ENCODE data around the gene WDR4. TPM values are rescaled to one million over a fixed set of nuclear protein-coding genes. Genes with fewer than 3 reads are reported as not detected.

WDR4 gene
- total RNA-seq, 8 experiments from 2014 or later, result 5.6 to 28.9 (median 10.0) TPM

DNA sequence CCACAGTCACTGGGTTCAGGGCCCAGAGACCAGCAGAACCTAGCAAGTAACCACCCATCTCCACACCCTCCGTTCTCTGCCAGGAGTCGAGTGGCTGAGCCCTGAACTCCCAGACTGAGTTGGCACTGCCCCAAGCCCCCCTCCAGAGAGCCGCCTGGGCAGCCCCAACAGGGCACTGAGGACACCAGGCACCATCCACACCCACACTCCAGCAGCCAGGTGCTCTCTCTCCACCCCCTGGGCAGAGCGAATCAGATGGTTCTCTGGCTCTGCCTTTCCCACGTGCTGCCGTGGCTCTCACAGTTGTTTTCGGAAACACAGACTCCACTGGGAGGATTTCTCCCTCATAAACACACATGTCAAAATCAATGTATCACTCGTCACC lies 13.6 kb downstream of the WDR4 start:
- Histone ChIP-seq H3K27ac (no peak overlapping the region), H3K4me3 (no peak overlapping the region), H3K4me1 (replicated peaks in 1 of 2) (no peaks in the 10 kb centered on the region)
- in situ Hi-C loops (cut with MboI; ENCODE audit: low pct_unique_long_range_greater_than_20kb in 2 of 9, low sequenced_read_pairs in 9 of 9, unreplicated experiment in 9 of 9), result no loop called here
- WGBS, 10 experiments, result 0 to 96% (median 80%) methylated on average over 1 to 4 of the region's 8 CpGs; no CpG with 5 or more reads in 5 of the 10 experiments
- peak in 5 of 8 experiments; percentile 9 to 43 (median 14) for ATAC-seq (replicated peaks in 6 of 8)

- Histone ChIP-seq H3K4me1 (replicated peaks in 1 of 2) (no peaks in the 10 kb centered on the region), H3K4me3 (no peak overlapping the region), H3K27ac (no peak overlapping the region)
- 38 to 100% (median 63%) methylated on average over 2 to 12 of the region's 26 CpGs; no CpG with 5 or more reads in 4 of the 10 experiments for whole genome bisulfite sequencing, 10 experiments
- ATAC-seq (replicated peaks in 6 of 8), result peak; percentile 30 to 87 (median 43)
- in situ Hi-C loops (cut with MboI; ENCODE audit: low pct_unique_long_range_greater_than_20kb in 2 of 9, low sequenced_read_pairs in 9 of 9, unreplicated experiment in 9 of 9), result no loop called here
These were observed 14.2 kb downstream of the WDR4 start for GRCh38 chr21:42864815-42865775.

DNA sequence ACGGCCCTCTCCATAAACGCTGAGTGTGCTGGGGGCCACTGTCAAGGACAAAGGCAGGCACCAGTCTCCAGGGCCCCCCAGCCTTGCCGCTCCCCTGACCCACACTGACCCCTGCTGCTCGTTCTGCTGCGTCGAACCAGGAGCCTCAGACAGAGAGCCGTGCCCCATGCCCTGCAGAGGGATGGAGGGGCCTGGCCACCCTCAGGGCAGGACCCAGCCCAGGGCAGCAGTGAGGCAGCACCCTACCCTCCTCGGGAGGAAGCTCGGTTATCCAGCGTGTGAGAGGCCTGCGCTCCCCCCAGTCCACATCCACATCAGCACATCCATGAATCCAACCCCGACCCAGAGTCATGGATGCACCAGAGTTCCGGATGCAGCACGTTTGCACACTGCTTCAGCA lies 15.1 kb downstream of the WDR4 start:
- no peak overlapping the region for H3K27ac ChIP-seq
- in situ Hi-C loops (cut with MboI; ENCODE audit: low pct_unique_long_range_greater_than_20kb in 2 of 9, low sequenced_read_pairs in 9 of 9, unreplicated experiment in 9 of 9), result no loop called here
- WGBS, 10 experiments, result 50 to 95% (median 88%) methylated on average over 2 to 7 of the region's 14 CpGs; no CpG with 5 or more reads in 5 of the 10 experiments
- ATAC-seq (replicated peaks in 6 of 8), result peak in 1 of 8 experiments; percentile 7
- H3K4me3 ChIP-seq, result no peak overlapping the region
- no peaks in the 10 kb centered on the region for H3K4me1 ChIP-seq (replicated peaks in 1 of 2)

DNA sequence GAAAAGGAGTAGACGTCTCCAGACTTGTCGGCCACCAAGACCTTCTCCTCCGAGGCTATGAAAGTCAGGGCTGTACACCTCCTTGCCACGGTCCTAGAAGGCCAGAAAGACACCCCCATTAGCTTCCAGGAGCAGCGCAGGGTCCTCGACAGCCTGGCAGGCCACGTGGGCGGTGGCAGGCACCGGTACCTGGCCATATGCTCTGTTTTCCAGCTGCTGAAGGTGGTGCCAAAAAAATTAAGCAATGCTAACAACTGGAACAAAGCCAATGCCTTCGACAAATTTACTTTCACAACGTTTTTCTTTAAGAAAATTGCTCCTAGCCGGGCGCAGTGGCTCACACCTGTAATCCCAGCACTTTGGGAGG lies 15.9 kb downstream of the WDR4 start:
- 100% methylated on average over 2 of the region's 13 CpGs; no CpG with 5 or more reads in 9 of the 10 experiments for WGBS, 10 experiments
- in situ Hi-C loops (cut with MboI; ENCODE audit: low pct_unique_long_range_greater_than_20kb in 2 of 9, low sequenced_read_pairs in 9 of 9, unreplicated experiment in 9 of 9), result no loop called here
- no peak for ATAC-seq (replicated peaks in 6 of 8)
- Histone ChIP-seq H3K4me3 (no peak overlapping the region), H3K27ac (no peak overlapping the region), H3K4me1 (replicated peaks in 1 of 2) (no peaks in the 10 kb centered on the region)

DNA sequence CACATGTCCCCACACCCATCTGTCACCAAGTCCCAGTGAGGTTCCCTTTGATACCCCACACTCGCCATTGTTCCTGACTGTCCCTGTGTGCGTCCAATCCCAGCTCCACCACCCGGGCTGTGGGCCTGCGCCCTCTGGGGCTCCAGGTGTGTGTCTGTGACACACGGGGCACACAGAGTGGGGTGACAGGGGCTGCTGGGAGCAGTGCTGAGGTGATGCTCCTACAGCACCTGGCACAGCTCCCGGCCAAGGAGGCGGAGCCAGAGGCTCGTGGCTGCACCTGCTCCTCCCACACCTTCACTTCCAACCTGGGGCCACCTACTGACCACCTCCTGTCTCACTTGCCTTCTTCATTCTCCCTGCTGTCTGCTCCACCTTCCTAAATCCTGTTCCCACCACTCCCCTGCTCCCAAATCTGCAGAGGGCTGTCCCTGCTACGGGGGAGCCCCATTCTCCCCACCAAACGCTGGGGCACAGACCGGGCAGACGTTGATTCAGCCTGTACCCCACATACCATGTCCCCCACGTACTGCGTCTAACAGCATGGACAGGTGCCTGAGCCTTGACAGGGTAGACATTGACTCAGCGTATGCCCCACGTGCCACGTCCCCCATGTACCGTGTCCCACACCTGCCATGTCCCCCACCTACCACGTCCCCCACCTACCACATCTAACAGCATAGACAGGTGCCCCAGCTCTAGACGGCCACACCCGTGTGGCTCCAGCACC lies 16.4 kb downstream of the WDR4 start:
- no peak for ATAC-seq (replicated peaks in 6 of 8)
- no peak overlapping the region for H3K27ac ChIP-seq
- in situ Hi-C loops (cut with MboI; ENCODE audit: low pct_unique_long_range_greater_than_20kb in 2 of 9, low sequenced_read_pairs in 9 of 9, unreplicated experiment in 9 of 9), result no loop called here
- 73 to 94% (median 93%) methylated on average over 3 to 6 of the region's 21 CpGs; no CpG with 5 or more reads in 7 of the 10 experiments for WGBS, 10 experiments
- H3K4me3 ChIP-seq, result no peak overlapping the region
- no peaks in the 10 kb centered on the region for H3K4me1 ChIP-seq (replicated peaks in 1 of 2)

- H3K4me3 ChIP-seq, result no peak overlapping the region
- in situ Hi-C loops (cut with MboI; ENCODE audit: low pct_unique_long_range_greater_than_20kb in 2 of 9, low sequenced_read_pairs in 9 of 9, unreplicated experiment in 9 of 9), result no loop called here
- WGBS, 10 experiments, result 60 to 100% (median 90%) methylated on average over 1 to 12 of the region's 29 CpGs; no CpG with 5 or more reads in 4 of the 10 experiments
- H3K27ac ChIP-seq, result no peak overlapping the region
- no peaks in the 10 kb centered on the region for H3K4me1 ChIP-seq (replicated peaks in 1 of 2)
- no peak for ATAC-seq (replicated peaks in 6 of 8)
These were observed 17.4 kb downstream of the WDR4 start for GRCh38 chr21:42861848-42862400.

GRCh38 chr21:42861311-42861847 lies 18.0 kb downstream of the WDR4 start:
- no peaks in the 10 kb centered on the region for H3K4me1 ChIP-seq (replicated peaks in 1 of 2)
- in situ Hi-C loops (cut with MboI; ENCODE audit: low pct_unique_long_range_greater_than_20kb in 2 of 9, low sequenced_read_pairs in 9 of 9, unreplicated experiment in 9 of 9), result no loop called here
- ATAC-seq (replicated peaks in 6 of 8), result no peak
- no peak overlapping the region for H3K27ac ChIP-seq
- WGBS, 10 experiments, result 80 to 100% (median 100%) methylated on average over 1 to 5 of the region's 10 CpGs; no CpG with 5 or more reads in 4 of the 10 experiments
- H3K4me3 ChIP-seq, result no peak overlapping the region

GRCh38 chr21:42860345-42860744 lies 19.0 kb downstream of the WDR4 start:
- 80 to 100% (median 97%) methylated on average over 2 to 7 of the region's 17 CpGs; no CpG with 5 or more reads in 5 of the 10 experiments for WGBS, 10 experiments
- no peak overlapping the region for H3K4me3 ChIP-seq
- H3K27ac ChIP-seq, result no peak overlapping the region
- in situ Hi-C loops (cut with MboI; ENCODE audit: low pct_unique_long_range_greater_than_20kb in 2 of 9, low sequenced_read_pairs in 9 of 9, unreplicated experiment in 9 of 9), result no loop called here
- ATAC-seq (replicated peaks in 6 of 8), result no peak
- H3K4me1 ChIP-seq (replicated peaks in 1 of 2), result no peaks in the 10 kb centered on the region

DNA sequence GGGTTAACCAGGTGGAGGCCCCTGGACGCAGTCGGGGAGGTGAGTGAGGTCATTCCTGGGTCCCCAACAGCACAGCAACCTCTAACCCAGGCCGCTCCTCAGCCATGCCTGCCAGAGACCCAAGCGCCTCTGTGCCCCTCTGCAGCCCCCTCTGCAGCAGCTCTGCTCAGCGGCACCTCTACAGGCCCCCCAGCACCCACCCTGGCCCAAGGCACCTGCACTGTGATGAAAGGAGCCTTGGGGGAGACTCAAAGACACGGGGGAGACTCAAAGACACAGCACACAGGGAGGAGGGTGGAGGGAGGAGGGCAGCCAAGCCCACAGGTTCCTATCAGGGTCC lies 19.5 kb downstream of the WDR4 start:
- Histone ChIP-seq H3K4me1 (replicated peaks in 1 of 2) (no peaks in the 10 kb centered on the region), H3K27ac (peak overlapping the region in 1 of 2 donors; percentile 25), H3K4me3 (no peak overlapping the region)
- 92 to 100% methylated on average over 1 to 2 of the region's 6 CpGs; no CpG with 5 or more reads in 8 of the 10 experiments for WGBS, 10 experiments
- in situ Hi-C loops (cut with MboI; ENCODE audit: low pct_unique_long_range_greater_than_20kb in 2 of 9, low sequenced_read_pairs in 9 of 9, unreplicated experiment in 9 of 9), result no loop called here
- no peak for ATAC-seq (replicated peaks in 6 of 8)

- in situ Hi-C loops (cut with MboI; ENCODE audit: low pct_unique_long_range_greater_than_20kb in 2 of 9, low sequenced_read_pairs in 9 of 9, unreplicated experiment in 9 of 9), result no loop called here
- Histone ChIP-seq H3K4me1 (replicated peaks in 1 of 2) (no peaks in the 10 kb centered on the region), H3K4me3 (no peak overlapping the region), H3K27ac (peak overlapping the region in 1 of 2 donors; percentile 25)
- WGBS, 10 experiments, result 0 to 100% (median 87%) methylated on average over 1 to 15 of the region's 34 CpGs; no CpG with 5 or more reads in 2 of the 10 experiments
- no peak for ATAC-seq (replicated peaks in 6 of 8)
These were observed 20.1 kb downstream of the WDR4 start for GRCh38 chr21:42858957-42859890.

GRCh38 chr21:42858185-42858847 lies 21.0 kb downstream of the WDR4 start:
- no peaks in the 10 kb centered on the region for H3K4me1 ChIP-seq (replicated peaks in 1 of 2)
- no peak for ATAC-seq (replicated peaks in 6 of 8)
- in situ Hi-C loops (cut with MboI; ENCODE audit: low pct_unique_long_range_greater_than_20kb in 2 of 9, low sequenced_read_pairs in 9 of 9, unreplicated experiment in 9 of 9), result no loop called here
- peak overlapping the region in 1 of 2 donors; percentile 37 for H3K27ac ChIP-seq
- 87 to 100% (median 88%) methylated on average over 1 to 10 of the region's 19 CpGs; no CpG with 5 or more reads in 2 of the 10 experiments for WGBS, 10 experiments
- no peak overlapping the region for H3K4me3 ChIP-seq

- ATAC-seq (replicated peaks in 6 of 8), result no peak
- WGBS, 10 experiments, result 93 to 100% (median 97%) methylated on average over 1 to 10 of the region's 11 CpGs; no CpG with 5 or more reads in 2 of the 10 experiments
- in situ Hi-C loops (cut with MboI; ENCODE audit: low pct_unique_long_range_greater_than_20kb in 2 of 9, low sequenced_read_pairs in 9 of 9, unreplicated experiment in 9 of 9), result no loop called here
- Histone ChIP-seq H3K4me3 (no peak overlapping the region), H3K4me1 (replicated peaks in 1 of 2) (no peaks in the 10 kb centered on the region), H3K27ac (no peak overlapping the region)
These were observed 22.1 kb downstream of the WDR4 start for GRCh38 chr21:42857216-42857615.
